Ovary (tissue), 3 donors: ENCODE results near the gene SLC25A25.

ENCODE experiments used
- CTCF ChIP-seq, 3 donors: fragments of 450-650 bp in 2 of 3; fragments of 200-600 bp in 1 of 3; IDR thresholded peaks; one replicate each; pipeline versions ENCODE4 v1.5.1 to v1.8.0; 2016 to 2022; ENCODE audit warnings: antibody characterized with exemption in 3 of 3, mild to moderate bottlenecking in 1 of 3
- EP300 ChIP-seq: sonication (generic); formaldehyde crosslinking; IDR thresholded peaks from one replicate; pipeline ENCODE4 v1.6.1; 2017; ENCODE audit warnings: antibody characterized with exemption
- POLR2A ChIP-seq: fragments of 450-650 bp; IDR thresholded peaks from one replicate; pipeline ENCODE4 v1.6.1; 2017; ENCODE audit warnings: antibody characterized with exemption, mild to moderate bottlenecking, moderate library complexity
- donor health status: DM: no; HTN: no; CAD: no.

GRCh38 chr9:128048663-128049062, 19.4 kb upstream of the SLC25A25 start:
- no peak for TF ChIP-seq POLR2A
- TF ChIP-seq CTCF (IDR thresholded peaks at IDR 0.05), result no peak
- no peak for TF ChIP-seq EP300
